ENCODE data around the gene MAGEA11.
"Not testable (repeated sequence)": the region's sequence is repeated elsewhere in the genome, so short reads cannot be mapped to it uniquely, and the experiment has no call there.

The MAGEA11 gene

GRCh38 chrX:149716632-149717031 is 4.8 kb downstream of the MAGEA11 start:
- Histone ChIP-seq H3K27ac (no peak overlapping the region), H3K4me3 (ENCODE audit: low read depth, low read length) (no peak overlapping the region), H3K9me3 (ENCODE audit: severe bottlenecking) (no peaks in the 10 kb centered on the region), H3K27me3 (ENCODE audit: insufficient read depth, low read depth, severe bottlenecking) (peaks cover 3% of the 10 kb centered on the region), H3K36me3 (no peaks in the 10 kb centered on the region)
- no peak for DNase-seq
- TF ChIP-seq CTCF (IDR thresholded peaks at IDR 0.05; ENCODE audit: low read depth, low read length), result no peak

DNA sequence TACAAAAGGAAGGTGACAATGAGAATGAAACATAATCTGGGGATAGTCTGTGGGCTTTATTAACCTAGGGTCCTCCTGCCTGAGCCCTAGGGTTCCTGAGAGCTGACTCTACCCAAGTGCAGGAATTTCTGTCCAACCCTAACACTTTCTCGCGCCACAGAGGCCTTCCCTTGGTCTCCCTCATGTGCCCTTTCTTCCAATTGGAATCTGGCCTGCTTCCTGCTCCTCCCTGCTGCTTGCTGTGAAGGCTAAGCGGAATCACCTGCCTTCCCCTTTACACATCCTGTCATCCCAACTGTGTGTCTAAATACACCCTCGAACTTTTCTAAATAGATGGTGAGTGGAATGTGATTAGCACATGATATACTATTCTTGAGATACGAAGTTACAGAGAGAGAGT is 5.9 kb downstream of the MAGEA11 start:
- H3K4me3 ChIP-seq (ENCODE audit: low read depth, low read length), result no peak overlapping the region
- DNase-seq, result no peak
- no peaks in the 10 kb centered on the region for H3K36me3 ChIP-seq
- no peak overlapping the region for H3K27ac ChIP-seq
- H3K27me3 ChIP-seq (ENCODE audit: insufficient read depth, low read depth, severe bottlenecking), result peaks cover 3% of the 10 kb centered on the region
- no peak for TF ChIP-seq CTCF (IDR thresholded peaks at IDR 0.05; ENCODE audit: low read depth, low read length)
- H3K9me3 ChIP-seq (ENCODE audit: severe bottlenecking), result no peaks in the 10 kb centered on the region

DNA sequence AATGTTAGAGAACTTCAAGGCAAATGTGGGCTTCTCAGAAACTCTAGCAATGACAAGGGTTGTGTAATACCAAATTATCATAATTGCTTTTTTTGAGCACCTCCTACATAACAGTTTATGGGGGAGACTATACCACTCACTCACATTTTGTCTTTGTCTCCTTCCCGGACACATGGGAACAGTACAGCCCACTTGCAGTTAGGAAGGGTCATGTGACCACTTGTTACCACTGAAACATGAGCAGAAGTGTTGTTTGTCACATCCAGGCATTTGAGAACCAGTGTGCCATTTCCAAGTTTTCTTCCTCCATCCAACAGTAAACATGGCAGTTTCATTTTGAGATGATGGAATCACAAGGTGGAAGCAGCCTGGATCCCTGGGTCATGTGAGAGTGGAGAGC is 6.9 kb downstream of the MAGEA11 start:
- TF ChIP-seq CTCF (IDR thresholded peaks at IDR 0.05; ENCODE audit: low read depth, low read length), result no peak
- Histone ChIP-seq H3K36me3 (no peaks in the 10 kb centered on the region), H3K27me3 (ENCODE audit: insufficient read depth, low read depth, severe bottlenecking) (peaks cover 3% of the 10 kb centered on the region)

DNA sequence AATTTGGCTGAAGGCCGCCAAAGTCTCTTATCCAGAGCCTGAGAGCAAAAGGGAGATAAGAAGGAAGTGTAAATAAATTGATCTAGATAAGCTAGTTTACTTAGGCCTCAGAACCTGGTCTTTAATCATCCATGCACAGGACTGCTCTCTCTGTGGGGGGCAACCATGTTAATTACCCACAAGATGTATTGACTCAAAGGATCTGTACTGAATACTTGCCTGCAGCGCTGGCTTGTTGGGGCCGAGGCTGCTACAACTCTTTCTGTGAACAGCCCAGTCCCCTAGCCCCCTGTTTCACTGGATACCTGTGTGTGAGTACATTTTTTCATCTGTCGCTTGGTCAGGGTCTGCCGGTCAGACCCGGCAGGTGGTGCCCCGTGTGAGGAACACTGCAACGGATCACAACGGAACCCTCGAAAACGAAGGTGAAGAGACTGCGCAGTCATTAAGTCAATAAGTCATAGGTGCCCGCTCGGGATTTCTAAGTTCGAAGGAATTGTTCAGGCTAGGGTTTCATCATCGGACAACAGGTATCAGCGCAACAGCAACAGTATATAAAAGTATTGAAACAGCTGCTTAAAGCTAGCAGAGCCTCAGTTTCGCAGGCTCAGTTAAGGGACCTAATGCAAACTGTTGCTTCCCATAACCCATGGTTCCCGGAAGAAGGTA is 8.3 kb downstream of the MAGEA11 start:
- H3K4me3 ChIP-seq (ENCODE audit: low read depth, low read length), result no peak overlapping the region
- no peak for TF ChIP-seq CTCF (IDR thresholded peaks at IDR 0.05; ENCODE audit: low read depth, low read length)
- H3K27ac ChIP-seq, result no peak overlapping the region
- no peaks in the 10 kb centered on the region for H3K9me3 ChIP-seq (ENCODE audit: severe bottlenecking)
- H3K36me3 ChIP-seq, result no peaks in the 10 kb centered on the region
- peaks cover 3% of the 10 kb centered on the region for H3K27me3 ChIP-seq (ENCODE audit: insufficient read depth, low read depth, severe bottlenecking)
- peak; percentile 14 for DNase-seq

More for the DNA sequence above, 6.9 kb downstream of the MAGEA11 start:
- H3K27ac ChIP-seq, result no peak overlapping the region
- no peaks in the 10 kb centered on the region for H3K9me3 ChIP-seq (ENCODE audit: severe bottlenecking)
- DNase-seq, result no peak
- no peak overlapping the region for H3K4me3 ChIP-seq (ENCODE audit: low read depth, low read length)

- not testable (repeated sequence) for H3K9me3 ChIP-seq (ENCODE audit: severe bottlenecking); DNase-seq; H3K36me3 ChIP-seq; H3K27me3 ChIP-seq (ENCODE audit: insufficient read depth, low read depth, severe bottlenecking); H3K27ac ChIP-seq; H3K4me3 ChIP-seq (ENCODE audit: low read depth, low read length)
Observed at GRCh38 chrX:149721241-149721640, 9.4 kb downstream of the MAGEA11 start.

DNA sequence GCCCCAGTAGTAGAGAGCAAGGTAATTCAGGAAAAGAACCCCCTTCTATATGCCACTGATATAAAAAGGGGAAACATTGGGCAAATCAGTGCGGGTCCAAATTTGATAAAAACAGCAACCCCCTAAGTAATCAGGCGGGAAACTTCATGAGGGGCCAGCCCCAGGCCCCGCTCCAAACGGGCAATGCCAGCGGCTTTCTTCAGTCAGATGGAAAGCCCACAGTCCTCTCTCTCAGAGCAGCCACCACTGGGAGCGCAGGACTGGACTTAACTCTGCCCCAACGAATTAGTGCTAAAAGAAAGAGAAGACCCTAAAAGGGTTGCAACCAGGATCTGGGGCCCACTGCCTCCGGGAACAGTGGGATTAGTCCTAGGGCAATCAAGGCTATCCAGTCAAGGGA is 9.9 kb downstream of the MAGEA11 start:
- no peak overlapping the region for H3K27ac ChIP-seq
- no peaks in the 10 kb centered on the region for H3K36me3 ChIP-seq
- DNase-seq, result no peak
- no peak for TF ChIP-seq CTCF (IDR thresholded peaks at IDR 0.05; ENCODE audit: low read depth, low read length)
- no peaks in the 10 kb centered on the region for H3K9me3 ChIP-seq (ENCODE audit: severe bottlenecking)
- H3K4me3 ChIP-seq (ENCODE audit: low read depth, low read length), result no peak overlapping the region
- peaks cover 3% of the 10 kb centered on the region for H3K27me3 ChIP-seq (ENCODE audit: insufficient read depth, low read depth, severe bottlenecking)

GRCh38 chrX:149723583-149724118 is 11.8 kb downstream of the MAGEA11 start:
- H3K4me3 ChIP-seq (ENCODE audit: low read depth, low read length); H3K9me3 ChIP-seq (ENCODE audit: severe bottlenecking); H3K27ac ChIP-seq; DNase-seq; H3K36me3 ChIP-seq; H3K27me3 ChIP-seq (ENCODE audit: insufficient read depth, low read depth, severe bottlenecking): not testable (repeated sequence)

DNA sequence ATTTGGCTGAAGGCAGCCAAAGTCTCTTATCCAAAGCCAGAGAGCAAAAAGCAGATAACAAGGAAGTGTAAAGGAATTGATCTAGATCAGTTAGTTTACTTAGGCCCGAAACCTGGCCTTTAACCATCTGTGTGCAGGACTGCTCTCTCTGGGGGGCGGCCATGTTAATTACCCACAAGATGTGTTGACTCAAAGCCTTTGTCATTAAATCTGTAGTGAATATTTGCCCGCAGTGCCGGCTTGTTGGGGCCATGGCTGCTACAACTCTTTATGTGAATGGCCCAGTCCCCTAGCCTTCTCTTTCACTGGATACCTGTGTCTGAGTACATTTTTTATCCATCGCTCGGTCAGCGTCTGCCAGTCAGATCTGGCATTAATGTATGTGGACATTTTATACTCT is 15.4 kb downstream of the MAGEA11 start:
- H3K27me3 ChIP-seq (ENCODE audit: insufficient read depth, low read depth, severe bottlenecking); H3K9me3 ChIP-seq (ENCODE audit: severe bottlenecking); H3K36me3 ChIP-seq; H3K27ac ChIP-seq; H3K4me3 ChIP-seq (ENCODE audit: low read depth, low read length); DNase-seq: not testable (repeated sequence)

DNA sequence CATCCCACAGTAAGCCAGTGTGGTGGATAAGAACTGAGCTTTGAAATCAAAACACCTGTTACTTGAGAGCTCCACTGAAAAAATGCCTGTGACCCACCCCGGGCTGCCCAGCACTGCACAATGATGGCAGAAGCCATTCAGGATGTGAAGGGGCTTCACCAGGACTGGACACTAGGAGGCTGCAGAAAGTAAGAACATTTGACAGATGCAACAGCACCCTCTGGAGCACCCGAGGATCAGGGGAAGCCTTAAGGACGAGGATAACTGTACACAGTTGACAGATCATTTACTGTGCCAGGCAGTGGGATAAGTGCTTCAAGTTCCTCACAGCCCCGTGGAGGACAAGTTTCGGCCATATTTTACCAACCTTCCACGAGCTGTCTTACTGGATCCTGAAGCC is 30.4 kb downstream of the MAGEA11 start:
- DNase-seq; H3K9me3 ChIP-seq (ENCODE audit: severe bottlenecking); H3K27me3 ChIP-seq (ENCODE audit: insufficient read depth, low read depth, severe bottlenecking); H3K36me3 ChIP-seq; H3K4me3 ChIP-seq (ENCODE audit: low read depth, low read length); H3K27ac ChIP-seq: not testable (repeated sequence)

Data from WERI-Rb-1 (cell line).